GM23338 (cell line): ENCODE results near the gene NUB1.

Source experiments
- CREB1 ChIP-seq: fragments of 250-450 bp; sonication (Bioruptor Pico); IDR thresholded peaks from 2 replicates; pipeline ENCODE4 v1.5.0; 2020; ENCODE audit warnings: low read depth, mild to moderate bottlenecking, moderate library complexity
- EZH2 ChIP-seq: fragments of 200-600 bp; sonication (generic); IDR thresholded peaks from one replicate; pipeline ENCODE4 v1.8.0; 2017; ENCODE audit warnings: antibody characterized with exemption, mild to moderate bottlenecking, low read depth; ENCODE audit not compliant: unreplicated experiment
- EZH2phosphoT487 ChIP-seq: fragments of 200-600 bp; sonication (generic); IDR thresholded peaks from one replicate; pipeline ENCODE4 v1.8.1; 2018; ENCODE audit warnings: antibody characterized with exemption; ENCODE audit not compliant: unreplicated experiment
- JUNB ChIP-seq: IDR thresholded peaks from one replicate; pipeline ENCODE4 v1.6.1; 2016; ENCODE audit warnings: antibody characterized with exemption; ENCODE audit not compliant: unreplicated experiment
- POLR2AphosphoS5 ChIP-seq: IDR thresholded peaks from 2 replicates; pipeline ENCODE4 v1.6.1; 2016; ENCODE audit warnings: antibody characterized with exemption, low read depth
- ZNF331 ChIP-seq: fragments of 250-450 bp; sonication (Bioruptor Pico); IDR thresholded peaks from 2 replicates; pipeline ENCODE4 v1.5.0; 2020; ENCODE audit warnings: low read depth, mild to moderate bottlenecking, moderate library complexity
- TF ChIP-seq, protein P1 (sequence below), 2 experiments: fragments of 200-600 bp in 1 of 2; sonication (generic) in 1 of 2; conservative IDR thresholded peaks; 2 replicates each; pipeline versions ENCODE4 v1.5.1 to v1.6.1; 2016 to 2017; ENCODE audit warnings: antibody characterized with exemption in 2 of 2, low read depth in 2 of 2, mild to moderate bottlenecking in 2 of 2, moderate library complexity in 1 of 2
- TF ChIP-seq, protein P2 (sequence below): IDR thresholded peaks from one replicate; pipeline ENCODE4 v1.6.1; 2018; ENCODE audit warnings: antibody characterized with exemption; ENCODE audit not compliant: unreplicated experiment
- TF ChIP-seq, protein P3 (sequence below): IDR thresholded peaks from 2 replicates; pipeline ENCODE4 v1.6.1; 2016; ENCODE audit warnings: antibody characterized with exemption

DNA sequence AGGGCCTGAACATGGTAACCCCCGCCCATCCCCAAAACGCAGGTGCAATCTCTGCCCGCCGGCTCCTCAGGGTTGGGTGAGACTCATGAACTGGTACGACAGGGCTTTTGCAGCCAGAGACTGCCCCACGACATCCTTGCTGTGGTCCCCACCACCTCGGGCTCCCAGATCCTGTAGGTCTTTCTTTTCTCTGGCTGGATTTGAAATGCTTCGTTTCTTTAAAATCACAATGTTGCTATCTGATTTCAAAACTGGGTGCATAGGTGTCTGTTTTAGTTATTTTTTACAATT, 46.3 kb downstream of the NUB1 start:
- TF ChIP-seq ZNF331 (CRISPR knock-in tag) (no peak), EZH2phosphoT487 (no peak), POLR2AphosphoS5 (no peak), EZH2 (no peak), CREB1 (CRISPR knock-in tag) (no peak), JUNB (no peak)
- TF ChIP-seq, protein P1, sequence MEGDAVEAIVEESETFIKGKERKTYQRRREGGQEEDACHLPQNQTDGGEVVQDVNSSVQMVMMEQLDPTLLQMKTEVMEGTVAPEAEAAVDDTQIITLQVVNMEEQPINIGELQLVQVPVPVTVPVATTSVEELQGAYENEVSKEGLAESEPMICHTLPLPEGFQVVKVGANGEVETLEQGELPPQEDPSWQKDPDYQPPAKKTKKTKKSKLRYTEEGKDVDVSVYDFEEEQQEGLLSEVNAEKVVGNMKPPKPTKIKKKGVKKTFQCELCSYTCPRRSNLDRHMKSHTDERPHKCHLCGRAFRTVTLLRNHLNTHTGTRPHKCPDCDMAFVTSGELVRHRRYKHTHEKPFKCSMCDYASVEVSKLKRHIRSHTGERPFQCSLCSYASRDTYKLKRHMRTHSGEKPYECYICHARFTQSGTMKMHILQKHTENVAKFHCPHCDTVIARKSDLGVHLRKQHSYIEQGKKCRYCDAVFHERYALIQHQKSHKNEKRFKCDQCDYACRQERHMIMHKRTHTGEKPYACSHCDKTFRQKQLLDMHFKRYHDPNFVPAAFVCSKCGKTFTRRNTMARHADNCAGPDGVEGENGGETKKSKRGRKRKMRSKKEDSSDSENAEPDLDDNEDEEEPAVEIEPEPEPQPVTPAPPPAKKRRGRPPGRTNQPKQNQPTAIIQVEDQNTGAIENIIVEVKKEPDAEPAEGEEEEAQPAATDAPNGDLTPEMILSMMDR (conservative IDR thresholded peaks at IDR 0.05; ENCODE audit: low read depth in 2 of 2): no peak
- TF ChIP-seq, protein P2, sequence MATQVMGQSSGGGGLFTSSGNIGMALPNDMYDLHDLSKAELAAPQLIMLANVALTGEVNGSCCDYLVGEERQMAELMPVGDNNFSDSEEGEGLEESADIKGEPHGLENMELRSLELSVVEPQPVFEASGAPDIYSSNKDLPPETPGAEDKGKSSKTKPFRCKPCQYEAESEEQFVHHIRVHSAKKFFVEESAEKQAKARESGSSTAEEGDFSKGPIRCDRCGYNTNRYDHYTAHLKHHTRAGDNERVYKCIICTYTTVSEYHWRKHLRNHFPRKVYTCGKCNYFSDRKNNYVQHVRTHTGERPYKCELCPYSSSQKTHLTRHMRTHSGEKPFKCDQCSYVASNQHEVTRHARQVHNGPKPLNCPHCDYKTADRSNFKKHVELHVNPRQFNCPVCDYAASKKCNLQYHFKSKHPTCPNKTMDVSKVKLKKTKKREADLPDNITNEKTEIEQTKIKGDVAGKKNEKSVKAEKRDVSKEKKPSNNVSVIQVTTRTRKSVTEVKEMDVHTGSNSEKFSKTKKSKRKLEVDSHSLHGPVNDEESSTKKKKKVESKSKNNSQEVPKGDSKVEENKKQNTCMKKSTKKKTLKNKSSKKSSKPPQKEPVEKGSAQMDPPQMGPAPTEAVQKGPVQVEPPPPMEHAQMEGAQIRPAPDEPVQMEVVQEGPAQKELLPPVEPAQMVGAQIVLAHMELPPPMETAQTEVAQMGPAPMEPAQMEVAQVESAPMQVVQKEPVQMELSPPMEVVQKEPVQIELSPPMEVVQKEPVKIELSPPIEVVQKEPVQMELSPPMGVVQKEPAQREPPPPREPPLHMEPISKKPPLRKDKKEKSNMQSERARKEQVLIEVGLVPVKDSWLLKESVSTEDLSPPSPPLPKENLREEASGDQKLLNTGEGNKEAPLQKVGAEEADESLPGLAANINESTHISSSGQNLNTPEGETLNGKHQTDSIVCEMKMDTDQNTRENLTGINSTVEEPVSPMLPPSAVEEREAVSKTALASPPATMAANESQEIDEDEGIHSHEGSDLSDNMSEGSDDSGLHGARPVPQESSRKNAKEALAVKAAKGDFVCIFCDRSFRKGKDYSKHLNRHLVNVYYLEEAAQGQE: no peak
- TF ChIP-seq, protein P3, sequence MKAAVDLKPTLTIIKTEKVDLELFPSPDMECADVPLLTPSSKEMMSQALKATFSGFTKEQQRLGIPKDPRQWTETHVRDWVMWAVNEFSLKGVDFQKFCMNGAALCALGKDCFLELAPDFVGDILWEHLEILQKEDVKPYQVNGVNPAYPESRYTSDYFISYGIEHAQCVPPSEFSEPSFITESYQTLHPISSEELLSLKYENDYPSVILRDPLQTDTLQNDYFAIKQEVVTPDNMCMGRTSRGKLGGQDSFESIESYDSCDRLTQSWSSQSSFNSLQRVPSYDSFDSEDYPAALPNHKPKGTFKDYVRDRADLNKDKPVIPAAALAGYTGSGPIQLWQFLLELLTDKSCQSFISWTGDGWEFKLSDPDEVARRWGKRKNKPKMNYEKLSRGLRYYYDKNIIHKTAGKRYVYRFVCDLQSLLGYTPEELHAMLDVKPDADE: no peak
